Measurements from ENCODE around the gene CTNNA3.

CTNNA3 gene

GRCh38 chr10:66880292-66880691 is 815.7 kb downstream of the CTNNA3 start:
- no peak for DNase-seq (ENCODE audit: low read depth, low spot score)
- no peak for TF ChIP-seq CTCF (IDR thresholded peaks at IDR 0.05; ENCODE audit: low read depth, low read length)
- in situ Hi-C loops (cut with HindIII; ENCODE audit: low sequenced_read_pairs): no loop called here
- H3K4me3 ChIP-seq (ENCODE audit: low read depth, low read length): no peak overlapping the region

GRCh38 chr10:66877361-66877760 is 818.6 kb downstream of the CTNNA3 start:
- TF ChIP-seq CTCF (IDR thresholded peaks at IDR 0.05; ENCODE audit: low read depth, low read length): no peak
- no peak for DNase-seq (ENCODE audit: low read depth, low spot score)
- in situ Hi-C loops (cut with HindIII; ENCODE audit: low sequenced_read_pairs): no loop called here
- H3K4me3 ChIP-seq (ENCODE audit: low read depth, low read length): no peak overlapping the region

- in situ Hi-C loops (cut with HindIII; ENCODE audit: low sequenced_read_pairs): no loop called here
- H3K4me3 ChIP-seq (ENCODE audit: low read depth, low read length): no peak overlapping the region
- TF ChIP-seq CTCF (IDR thresholded peaks at IDR 0.05; ENCODE audit: low read depth, low read length): no peak
- no peak for DNase-seq (ENCODE audit: low read depth, low spot score)
These were observed 826.4 kb downstream of the CTNNA3 start for GRCh38 chr10:66869635-66870034.

GRCh38 chr10:66862687-66863258 is 833.2 kb downstream of the CTNNA3 start:
- no peak for DNase-seq (ENCODE audit: low read depth, low spot score)
- no peak overlapping the region for H3K4me3 ChIP-seq (ENCODE audit: low read depth, low read length)
- no peak for TF ChIP-seq CTCF (IDR thresholded peaks at IDR 0.05; ENCODE audit: low read depth, low read length)
- in situ Hi-C loops (cut with HindIII; ENCODE audit: low sequenced_read_pairs): no loop called here

- no peak overlapping the region for H3K4me3 ChIP-seq (ENCODE audit: low read depth, low read length)
- TF ChIP-seq CTCF (IDR thresholded peaks at IDR 0.05; ENCODE audit: low read depth, low read length): no peak
These were observed 835.5 kb downstream of the CTNNA3 start for GRCh38 chr10:66860376-66860945.

GRCh38 chr10:66852811-66853210 is 843.2 kb downstream of the CTNNA3 start:
- no peak for DNase-seq (ENCODE audit: low read depth, low spot score)
- no peak for TF ChIP-seq CTCF (IDR thresholded peaks at IDR 0.05; ENCODE audit: low read depth, low read length)
- H3K4me3 ChIP-seq (ENCODE audit: low read depth, low read length): no peak overlapping the region
- in situ Hi-C loops (cut with HindIII; ENCODE audit: low sequenced_read_pairs): no loop called here

More at GRCh38 chr10:66860376-66860945, 835.5 kb downstream of the CTNNA3 start:
- in situ Hi-C loops (cut with HindIII; ENCODE audit: low sequenced_read_pairs): no loop called here
- no peak for DNase-seq (ENCODE audit: low read depth, low spot score)
